HuH-7 (cell line): Measurements from ENCODE around the gene CTNNA2.
A peak's percentile ranks its signal among the peaks of the same experiment; 100 is the strongest.

Experiments used
- DNase-seq: peaks from one replicate; pipeline ENCODE4 v3.0.0; 2011; ENCODE audit warnings: low spot score

The CTNNA2 gene

GRCh38 chr2:79789811-79790210, 277.0 kb downstream of the CTNNA2 start:
- no peak for DNase-seq

- no peak for DNase-seq
These were observed 279.2 kb downstream of the CTNNA2 start for GRCh38 chr2:79792090-79792489.

DNA sequence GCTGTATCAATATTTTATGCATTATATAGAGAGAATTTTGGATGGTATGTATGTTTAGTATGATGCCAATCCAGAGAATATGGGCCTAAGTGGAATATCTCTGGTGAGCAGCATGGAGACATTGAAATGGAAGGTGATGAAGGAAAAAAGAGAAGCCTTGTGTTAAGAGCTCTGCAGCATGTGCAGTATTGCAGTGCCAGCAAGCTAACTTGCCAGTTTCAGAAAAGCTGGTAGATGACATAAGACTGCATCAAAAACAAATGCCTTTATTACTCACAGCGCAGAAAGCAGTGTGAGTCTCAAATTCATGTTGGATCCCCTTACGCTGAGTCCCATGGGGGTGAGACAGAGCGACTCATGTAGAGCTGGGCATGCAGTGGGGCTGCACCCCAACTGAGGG, 280.2 kb downstream of the CTNNA2 start:
- no peak for DNase-seq

GRCh38 chr2:79796641-79797040, 283.8 kb downstream of the CTNNA2 start:
- DNase-seq: no peak

DNA sequence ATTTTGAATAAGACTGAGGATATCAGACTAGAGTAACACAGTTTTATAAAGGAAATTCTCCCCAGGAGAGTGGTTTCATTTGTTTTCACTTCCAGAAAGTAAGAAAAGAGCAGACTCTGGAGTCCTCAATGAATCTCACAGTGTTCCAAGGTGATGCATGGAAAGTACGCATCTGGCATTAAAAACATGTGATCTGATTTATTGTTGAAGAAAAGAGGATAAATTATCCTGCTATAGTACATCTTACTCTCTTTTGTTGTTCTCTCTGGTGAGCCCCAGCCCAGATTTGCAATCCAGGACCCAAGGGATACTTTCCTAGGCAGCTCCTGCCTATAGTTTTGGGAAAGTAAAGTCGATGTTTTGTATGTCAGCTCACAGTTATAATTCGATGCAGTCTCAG, 285.9 kb downstream of the CTNNA2 start:
- DNase-seq: no peak

DNA sequence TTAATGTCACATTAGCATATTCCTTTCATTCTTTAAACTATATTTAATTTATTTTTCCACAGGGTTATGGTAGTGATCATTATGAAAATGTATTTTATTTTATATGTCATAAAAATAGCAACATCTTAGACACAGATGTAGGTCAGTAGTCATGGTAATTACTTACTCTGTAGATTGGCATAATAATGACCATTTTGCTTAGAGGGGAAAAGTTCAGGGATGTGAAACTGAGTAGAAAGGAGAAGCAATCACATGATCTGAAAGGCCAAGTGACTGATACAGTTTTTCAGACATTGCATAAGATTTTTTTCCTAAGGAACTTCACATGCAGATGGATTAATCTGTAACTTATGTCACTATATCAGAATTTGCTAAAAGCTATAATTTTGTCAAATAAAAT, 286.9 kb downstream of the CTNNA2 start:
- no peak for DNase-seq

GRCh38 chr2:79801082-79801481, 288.2 kb downstream of the CTNNA2 start:
- DNase-seq: no peak

- DNase-seq: no peak
These were observed 304.4 kb downstream of the CTNNA2 start for GRCh38 chr2:79817288-79817687.

DNA sequence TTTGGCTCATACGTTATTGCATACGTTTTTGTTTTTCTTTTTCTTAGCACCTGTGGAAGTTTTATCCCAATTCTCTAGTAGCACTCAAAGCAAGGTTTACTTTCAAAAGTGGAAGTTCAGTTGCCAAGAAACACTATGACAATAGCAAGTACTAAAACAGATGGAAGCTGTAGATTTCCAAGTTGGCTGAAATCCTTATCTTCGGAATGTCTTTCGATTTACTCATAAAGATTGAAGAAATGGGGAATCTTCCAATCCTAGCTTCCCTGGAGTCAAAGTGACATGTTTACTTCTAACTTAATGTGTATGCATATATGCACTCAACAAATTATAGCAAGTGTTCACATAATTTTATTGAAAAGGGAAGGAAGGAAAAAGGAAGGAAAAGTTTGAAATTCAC, 307.4 kb downstream of the CTNNA2 start:
- no peak for DNase-seq

DNA sequence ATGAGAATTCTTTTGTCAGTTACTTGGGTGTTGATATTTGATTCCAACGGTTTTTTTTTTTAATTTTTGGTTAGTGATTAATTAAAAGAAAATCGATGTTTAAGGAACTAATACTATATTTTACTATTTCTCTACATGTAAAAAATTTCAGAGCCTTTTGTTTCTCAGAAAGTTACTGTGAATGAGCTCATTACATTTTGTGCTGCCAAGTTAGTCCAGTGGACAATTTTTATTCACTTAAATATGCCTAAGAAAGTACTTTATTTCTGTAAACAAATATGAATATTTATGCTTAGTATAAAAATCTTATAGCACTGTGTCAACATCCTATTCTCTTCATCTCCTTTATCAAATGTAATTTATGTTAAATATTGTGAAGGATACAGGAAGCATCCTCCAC, 309.3 kb downstream of the CTNNA2 start:
- no peak for DNase-seq

DNA sequence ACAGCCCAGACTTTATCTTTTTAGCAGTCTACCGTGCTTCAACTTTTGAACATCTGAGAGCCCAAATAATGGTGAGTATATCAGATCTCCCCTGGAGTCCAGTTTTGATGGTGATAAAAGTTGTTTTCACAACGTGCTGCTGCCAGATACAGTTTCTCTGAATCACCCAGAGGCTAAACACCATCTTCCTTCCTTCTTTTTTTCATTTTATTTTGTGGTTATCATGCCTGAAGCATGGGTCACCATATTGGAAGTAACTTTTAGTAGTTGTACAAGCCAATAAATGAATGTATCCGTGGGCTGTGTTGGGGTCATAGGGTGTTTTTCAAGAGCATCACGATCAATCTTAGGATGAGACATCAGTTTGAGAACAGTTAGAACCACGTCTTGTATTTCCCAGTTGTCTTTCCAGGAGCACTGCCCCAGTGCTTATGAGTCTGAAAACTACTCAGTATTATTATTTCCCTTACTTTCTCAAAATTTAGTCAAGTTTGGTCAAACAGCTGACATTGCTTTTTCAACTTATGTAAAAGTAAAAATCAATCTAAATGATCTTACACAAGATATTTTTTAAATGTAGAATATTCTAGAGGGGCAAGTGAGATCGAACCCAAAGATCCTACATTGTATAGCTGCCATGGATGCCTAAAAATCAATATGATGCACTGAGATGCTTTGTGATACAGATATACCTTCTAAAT, 311.4 kb downstream of the CTNNA2 start:
- DNase-seq: no peak

GRCh38 chr2:79827881-79828280, 315.0 kb downstream of the CTNNA2 start:
- DNase-seq: no peak

GRCh38 chr2:79830501-79830900, 317.6 kb downstream of the CTNNA2 start:
- no peak for DNase-seq

- no peak for DNase-seq
These were observed 319.1 kb downstream of the CTNNA2 start for GRCh38 chr2:79831961-79832360.

DNA sequence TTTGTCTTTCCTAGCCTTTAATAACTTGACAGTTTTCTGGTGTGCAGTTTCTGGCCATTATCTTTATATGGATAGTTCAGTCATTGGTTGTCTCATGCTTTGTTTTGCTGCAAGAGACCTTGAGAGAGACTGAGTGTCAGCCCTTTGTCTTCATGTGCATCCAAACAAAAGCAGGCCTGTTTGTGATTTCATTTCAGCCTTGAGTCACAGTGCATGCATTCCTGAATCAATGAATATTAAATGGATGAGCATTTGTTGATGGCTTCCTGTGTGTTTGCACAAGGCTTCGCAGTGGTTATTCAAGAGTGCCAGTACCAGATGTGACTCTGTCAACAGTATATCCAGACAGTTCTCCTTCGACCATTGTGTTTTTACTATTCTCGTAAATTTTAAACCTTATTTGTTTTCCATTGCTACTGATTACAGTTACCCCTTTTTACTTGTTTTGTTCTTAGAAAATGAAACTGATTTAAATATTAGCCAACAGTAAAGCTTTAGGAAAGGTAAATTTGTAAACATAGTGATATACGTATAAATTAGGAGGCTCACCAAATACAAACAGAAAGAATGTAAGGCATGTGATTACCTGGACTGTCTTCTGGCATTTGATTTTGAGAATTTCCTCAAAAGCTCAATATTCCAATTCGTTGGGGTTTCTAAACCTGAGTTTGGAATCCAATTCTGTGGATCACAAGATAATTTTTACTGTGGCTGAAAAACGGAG, 319.8 kb downstream of the CTNNA2 start:
- no peak for DNase-seq

DNA sequence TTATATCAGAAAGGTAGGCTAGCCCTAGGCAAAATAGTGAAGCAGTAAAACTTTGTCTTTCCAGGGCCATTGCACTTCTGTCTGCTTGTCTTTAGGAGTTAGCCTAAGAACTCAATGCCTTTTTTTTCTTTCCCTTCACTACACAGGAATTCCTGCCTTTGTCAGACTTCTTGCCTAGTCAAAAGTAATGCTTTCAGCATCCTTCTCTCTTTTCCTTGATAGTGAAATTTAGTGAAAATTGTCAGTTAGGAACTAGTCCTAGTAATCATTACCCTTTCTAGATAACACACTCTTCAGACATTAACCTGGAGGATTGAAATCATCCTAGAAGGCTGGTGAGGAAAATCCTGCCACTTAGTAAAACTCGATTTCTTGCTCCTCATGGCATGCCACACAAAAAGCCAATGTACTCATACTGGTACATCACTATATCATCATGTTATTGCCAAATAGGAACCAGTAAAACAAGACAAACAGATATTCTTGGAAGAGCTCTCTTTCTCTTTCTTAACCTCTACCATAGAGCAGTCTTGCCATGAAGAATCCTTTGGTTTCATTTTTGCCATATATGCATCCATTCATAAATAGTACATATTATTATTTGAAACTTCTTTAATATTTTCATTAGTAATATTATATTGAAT, 320.5 kb downstream of the CTNNA2 start:
- DNase-seq: no peak

DNA sequence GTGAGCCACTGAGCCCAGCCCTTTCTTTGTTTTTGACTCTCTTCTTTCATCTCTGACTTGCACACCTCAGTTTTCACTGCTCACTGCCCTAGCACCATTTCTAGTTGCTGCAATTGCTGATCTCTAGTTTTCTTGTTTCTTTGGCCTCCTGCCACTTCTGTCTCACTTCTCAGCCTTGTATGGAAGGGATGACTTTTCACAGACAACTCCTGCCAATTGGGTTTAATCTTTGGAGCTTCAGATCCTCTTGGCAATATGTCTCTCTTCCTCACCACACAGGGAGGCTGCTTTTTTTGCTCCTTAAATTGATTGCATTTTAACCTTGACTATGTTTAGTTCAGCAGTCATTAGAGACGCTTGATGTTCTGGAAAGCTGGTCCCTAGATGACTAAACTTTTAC, 323.1 kb downstream of the CTNNA2 start:
- no peak for DNase-seq

DNA sequence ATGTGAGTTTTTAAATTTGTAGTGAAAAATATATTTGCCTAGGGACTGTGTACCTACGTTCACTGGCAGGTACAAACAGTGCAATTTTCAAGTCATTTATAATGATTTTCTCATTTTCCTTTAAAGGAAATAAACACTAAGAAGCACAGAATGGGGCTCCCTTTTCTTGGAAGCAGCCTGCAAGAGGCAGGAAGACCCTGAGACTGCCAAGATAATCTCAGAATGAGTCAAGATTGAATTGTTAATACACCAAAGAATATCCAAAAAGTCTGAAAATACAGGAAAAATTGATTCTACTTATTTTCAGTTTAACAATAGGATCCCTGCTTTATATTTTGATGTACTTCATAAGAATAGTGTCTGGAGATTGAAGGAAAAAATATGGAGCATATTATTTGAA, 331.2 kb downstream of the CTNNA2 start:
- DNase-seq: no peak

DNA sequence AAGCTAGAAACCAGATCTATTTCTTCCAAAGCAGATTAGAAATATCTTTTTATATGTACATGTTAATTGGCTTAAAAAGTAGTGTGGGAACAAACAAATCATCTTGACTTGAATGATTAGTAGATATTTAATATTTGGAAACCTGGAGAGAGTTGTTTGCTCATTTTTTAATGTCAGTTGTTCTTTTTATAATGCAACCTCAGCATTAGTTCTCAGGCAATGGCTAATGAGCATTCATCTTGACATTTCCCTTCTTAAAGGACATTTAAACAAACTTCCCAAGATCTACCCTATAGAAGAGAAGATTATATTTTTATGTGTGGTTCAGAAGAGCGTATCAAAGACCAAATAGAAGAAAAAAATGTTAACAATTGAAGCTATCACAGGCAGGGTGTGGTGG, 334.0 kb downstream of the CTNNA2 start:
- DNase-seq: no peak

GRCh38 chr2:79849241-79849640, 336.4 kb downstream of the CTNNA2 start:
- no peak for DNase-seq

DNA sequence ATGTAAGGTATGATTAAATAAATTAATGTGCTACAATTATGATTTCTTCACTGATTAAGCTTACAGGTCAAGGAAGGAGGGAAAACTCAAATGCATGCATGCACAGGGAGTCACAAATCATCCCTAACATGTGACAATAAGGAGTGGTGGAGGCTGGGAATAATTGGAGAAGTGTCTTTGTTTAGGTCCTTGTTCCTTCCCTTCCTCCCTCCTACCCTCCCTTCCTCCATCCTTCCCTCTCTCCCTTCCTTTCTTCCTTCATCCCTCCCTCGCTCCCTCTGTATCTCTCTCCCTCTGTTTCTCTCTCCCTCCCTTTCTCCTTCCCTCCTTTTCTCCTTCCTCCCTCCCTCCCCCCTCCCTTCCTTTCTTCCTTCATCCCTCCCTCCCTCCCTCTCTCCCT, 337.1 kb downstream of the CTNNA2 start:
- no peak for DNase-seq

- no peak for DNase-seq
These were observed 338.1 kb downstream of the CTNNA2 start for GRCh38 chr2:79850912-79851311.

DNA sequence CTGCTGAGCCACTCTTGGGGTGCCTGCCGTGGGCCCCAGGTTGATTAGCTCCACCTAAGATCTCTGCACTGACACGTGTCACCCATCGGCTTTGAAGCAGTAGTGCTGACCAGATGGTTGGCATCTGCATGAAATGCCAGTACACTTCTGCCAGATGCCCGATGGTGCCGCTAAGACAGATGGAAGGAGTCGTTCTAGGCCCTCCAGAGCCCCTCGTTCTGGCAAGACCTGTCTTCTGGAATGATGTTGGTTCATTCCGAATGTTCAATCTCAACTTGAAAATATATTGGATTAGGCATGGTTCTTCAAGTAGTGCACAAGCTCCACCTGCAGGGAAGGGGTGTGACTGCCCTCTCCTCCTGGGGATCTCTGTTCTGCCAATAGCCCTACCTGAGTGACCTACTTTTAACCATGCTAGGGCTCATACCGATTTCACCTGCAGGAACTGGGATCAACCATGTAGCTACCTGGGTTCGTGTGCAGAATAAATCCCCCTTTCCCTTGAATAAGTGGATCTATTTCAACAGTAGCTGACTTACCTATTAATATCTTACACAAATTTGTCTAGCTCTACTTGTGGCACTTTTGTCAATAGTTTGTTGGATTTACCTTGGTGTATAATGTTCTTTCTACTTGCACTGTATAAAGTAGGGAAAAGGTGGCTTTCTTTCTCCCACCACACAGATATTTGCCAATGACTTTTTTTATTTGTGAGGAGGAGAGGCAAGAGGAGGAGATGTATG, 342.6 kb downstream of the CTNNA2 start:
- peak; percentile 16 for DNase-seq
